IMR-90 (cell line): ENCODE results near the gene TRABD. TPM values are rescaled to one million over a fixed set of nuclear protein-coding genes. Genes with fewer than 3 reads are reported as not detected.

Experiments used
- ATAC-seq: fragments of 200-7000 bp; cut with Tn5 transposase; 2 replicates; pipeline ENCODE4 v1.9.1; 2020; ENCODE audit warnings: low read depth, mild to moderate bottlenecking, moderate library complexity
- BruUV-seq: library from RNA; stranded (reverse); fragments of 400-500 nt; replicated peaks from 2 replicates; lab custom pipeline; 2021; lab: Mats Ljungman, UMichigan
- CTCF ChIA-PET: fragments of 300-600 bp; formaldehyde crosslinking; extraction: SDS; loops from one replicate; lab custom pipeline; 2021; ENCODE audit warnings: antibody characterized with exemption; lab: Yijun Ruan, JAX
- POLR2A ChIA-PET: fragments of 300-600 bp; sonication (Branson Sonifier 250); formaldehyde crosslinking; loops from one replicate; lab custom pipeline; 2022; ENCODE audit warnings: antibody characterized with exemption; ENCODE audit not compliant: unreplicated experiment; lab: Charles Lee
- DNase-seq: peaks from one replicate; pipeline ENCODE4 v3.0.0; 2013
- H2AFZ ChIP-seq: replicated peaks from 2 replicates; pipeline ENCODE3; 2013; ENCODE audit warnings: low read length, mild to moderate bottlenecking; ENCODE audit not compliant: poor library complexity
- H2AK5ac ChIP-seq: 2 replicates; pipeline ENCODE4 v1.6.1; 2013; ENCODE audit warnings: low read depth, low read length, inconsistent platforms
- H2AK9ac ChIP-seq: replicated peaks from 2 replicates; pipeline ENCODE3; 2013; ENCODE audit warnings: mild to moderate bottlenecking, low read depth, low read length, moderate library complexity; ENCODE audit not compliant: poor library complexity
- H2BK120ac ChIP-seq: 2 replicates; pipeline ENCODE4 v1.6.1; 2013; ENCODE audit warnings: low read depth, low read length, inconsistent platforms
- H2BK15ac ChIP-seq: 3 replicates; pipeline ENCODE4 v1.6.1; 2013; ENCODE audit warnings: low read depth, low read length, inconsistent platforms
- H2BK20ac ChIP-seq: 2 replicates; pipeline ENCODE4 v1.6.1; 2013; ENCODE audit warnings: low read depth, mild to moderate bottlenecking, inconsistent platforms, low read length, moderate library complexity
- H2BK5ac ChIP-seq: 2 replicates; pipeline ENCODE4 v1.6.1; 2013; ENCODE audit warnings: mild to moderate bottlenecking, low read depth, low read length, inconsistent platforms; ENCODE audit not compliant: poor library complexity, severe bottlenecking
- H3K14ac ChIP-seq: replicated peaks from 2 replicates; pipeline ENCODE4 v1.6.1; 2013; ENCODE audit warnings: low read depth, low read length, inconsistent platforms
- H3K18ac ChIP-seq: 2 replicates; pipeline ENCODE4 v1.6.1; 2013; ENCODE audit warnings: low read depth, low read length, control low read depth
- H3K23ac ChIP-seq: 2 replicates; pipeline ENCODE4 v1.6.1; 2013; ENCODE audit warnings: low read depth, low read length, inconsistent platforms
- H3K27ac ChIP-seq: 2 replicates; pipeline ENCODE4 v1.5.1; 2013; ENCODE audit warnings: mild to moderate bottlenecking, control low read depth, low read length; ENCODE audit not compliant: insufficient read depth
- H3K27me3 ChIP-seq: 2 replicates; pipeline ENCODE4 v1.6.1; 2013; ENCODE audit warnings: low read length; ENCODE audit not compliant: control insufficient read depth, insufficient read depth
- H3K36me3 ChIP-seq: 2 replicates; pipeline ENCODE4 v1.6.1; 2013; ENCODE audit warnings: low read length, mixed read lengths; ENCODE audit not compliant: control insufficient read depth, insufficient read depth
- H3K4ac ChIP-seq: 2 replicates; pipeline ENCODE4 v1.6.1; 2013; ENCODE audit warnings: low read depth, low read length, inconsistent platforms
- H3K4me1 ChIP-seq: 2 replicates; pipeline ENCODE4 v1.6.1; 2013; ENCODE audit warnings: low read length, mixed read lengths; ENCODE audit not compliant: control insufficient read depth, insufficient read depth
- H3K4me2 ChIP-seq: 2 replicates; pipeline ENCODE4 v1.6.1; 2013; ENCODE audit warnings: low read depth, mild to moderate bottlenecking, control low read depth, low read length, moderate library complexity
- H3K4me3 ChIP-seq: 2 replicates; pipeline ENCODE4 v1.5.1; 2013; ENCODE audit warnings: low read depth, mild to moderate bottlenecking, control low read depth, low read length, moderate library complexity; ENCODE audit not compliant: insufficient read depth
- H3K56ac ChIP-seq: 2 replicates; pipeline ENCODE4 v1.6.1; 2013; ENCODE audit warnings: low read length, inconsistent platforms; ENCODE audit not compliant: insufficient read depth; ENCODE audit errors: extremely low read depth
- H3K79me1 ChIP-seq, 2 experiments: 2 replicates each; pipeline ENCODE4 v1.6.1; 2013; ENCODE audit warnings: low read length in 2 of 2, inconsistent platforms in 1 of 2, low read depth in 1 of 2
- H3K9ac ChIP-seq: 2 replicates; pipeline ENCODE4 v1.6.1; 2013; ENCODE audit warnings: low read depth, low read length, control low read depth
- H3K9me1 ChIP-seq: 2 replicates; pipeline ENCODE4 v1.6.1; 2013; ENCODE audit warnings: low read length, inconsistent platforms; ENCODE audit not compliant: insufficient read depth
- H3K9me3 ChIP-seq: 2 replicates; pipeline ENCODE4 v1.6.1; 2013; ENCODE audit warnings: low read length; ENCODE audit not compliant: control insufficient read depth, insufficient read depth
- H4K20me1 ChIP-seq: 2 replicates; pipeline ENCODE4 v1.6.1; 2013; ENCODE audit warnings: low read length, inconsistent platforms; ENCODE audit not compliant: insufficient read depth
- H4K5ac ChIP-seq: 2 replicates; pipeline ENCODE4 v1.6.1; 2013; ENCODE audit warnings: mild to moderate bottlenecking, low read depth, low read length, control low read depth
- H4K8ac ChIP-seq, 2 experiments: 2 replicates each; pipeline ENCODE4 v1.6.1; 2013; ENCODE audit warnings: low read depth in 2 of 2, low read length in 2 of 2, control low read depth in 1 of 2, inconsistent platforms in 1 of 2
- H4K91ac ChIP-seq: 2 replicates; pipeline ENCODE4 v1.6.1; 2013; ENCODE audit warnings: low read depth, low read length, inconsistent platforms; ENCODE audit not compliant: insufficient read depth
- BHLHE40 ChIP-seq: fragments of 150-350 bp; IDR thresholded peaks from 2 replicates; pipeline ENCODE4 v1.6.1; 2016; ENCODE audit warnings: mild to moderate bottlenecking, low read depth, low read length
- CEBPB ChIP-seq: IDR thresholded peaks from 2 replicates; pipeline ENCODE4 v1.6.1; 2012; ENCODE audit warnings: low read depth, low read length, improper control_type of control experiment
- CHD1 ChIP-seq: IDR thresholded peaks from 2 replicates; pipeline ENCODE4 v1.6.1; 2012; ENCODE audit warnings: low read depth, low read length, improper control_type of control experiment
- MAZ ChIP-seq: IDR thresholded peaks from 2 replicates; pipeline ENCODE4 v1.6.1; 2012; ENCODE audit warnings: low read depth, mild to moderate bottlenecking, low read length, improper control_type of control experiment, moderate library complexity, borderline replicate concordance
- MXI1 ChIP-seq: IDR thresholded peaks from 2 replicates; pipeline ENCODE4 v1.6.1; 2012; ENCODE audit warnings: low read depth, mild to moderate bottlenecking, low read length, moderate library complexity, borderline replicate concordance
- POLR2A ChIP-seq: IDR thresholded peaks from 2 replicates; pipeline ENCODE4 v1.6.1; 2012; ENCODE audit warnings: mild to moderate bottlenecking, low read depth, low read length
- RCOR1 ChIP-seq: IDR thresholded peaks from 2 replicates; pipeline ENCODE4 v1.6.1; 2012; ENCODE audit warnings: mild to moderate bottlenecking, low read length, improper control_type of control experiment; ENCODE audit not compliant: insufficient replicate concordance
- RFX5 ChIP-seq: IDR thresholded peaks from 2 replicates; pipeline ENCODE4 v1.8.0; 2012; ENCODE audit warnings: low read depth, mild to moderate bottlenecking, low read length, moderate library complexity
- WGBS, 2 experiments: methylation state at CpG; one replicate each; pipeline versions ENCODE4 v1.1.5 to v1.1.7; 2013; ENCODE audit warnings: missing lambda C conversion rate in 2 of 2; ENCODE audit not compliant: insufficient read length in 1 of 2; ENCODE audit errors: extremely low coverage in 2 of 2; 5-methylcytosine and 5-hydroxymethylcytosine counted together
- dilution Hi-C: fragments of 300-500 bp; cut with HindIII; formaldehyde crosslinking; loops from one replicate; pipeline ENCODE4 v1.14.3; 2018; ENCODE audit warnings: low sequenced_read_pairs; ENCODE audit not compliant: unreplicated experiment
- in situ Hi-C: fragments of 300-500 bp; cut with MboI; formaldehyde crosslinking; loops from 3 replicates; pipeline ENCODE4 v1.14.3; 2019; ENCODE audit warnings: low sequenced_read_pairs, inconsistent platforms, mixed read lengths
- intact Hi-C: fragments of 100-400 bp; cut with micrococcal nuclease; formaldehyde crosslinking; loops from 2 replicates; pipeline ENCODE4 v1.10.0; 2022
- polyA plus RNA-seq, 3 experiments: library from polyadenylated mRNA; depleted of rRNA; stranded (reverse); fragments of >200 nt; gene quantifications; 2 replicates each; pipeline ENCODE4 v1.2.3, GENCODE V29; 2012; ENCODE audit warnings: low replicate concordance in 1 of 3
- total RNA-seq: library from RNA; depleted of rRNA; stranded (reverse); fragments of >200 nt; gene quantifications from 2 replicates; pipeline ENCODE4 v1.2.3, GENCODE V29; 2012
- TF ChIP-seq, protein P1 (sequence below): fragments of 150-350 bp; IDR thresholded peaks from 2 replicates; pipeline ENCODE4 v1.6.1; 2017; ENCODE audit warnings: mild to moderate bottlenecking, antibody characterized with exemption, low read length, low read depth
- TF ChIP-seq, protein P2 (sequence below): conservative IDR thresholded peaks from 2 replicates; pipeline ENCODE4 v1.5.1; 2012; ENCODE audit warnings: mild to moderate bottlenecking, low read depth, low read length, improper control_type of control experiment

Gene TRABD
- total and polyA plus RNA-seq, 2 of the 4 experiments (the other 2 are of a cell fraction): 13.4 to 42.7 TPM

GRCh38 chr22:50162391-50162956 is 23.2 kb upstream of the TRABD start:
- no peak overlapping the region for H2BK20ac ChIP-seq
- TF ChIP-seq CHD1 (no peak), RCOR1 (no peak), RFX5 (no peak), BHLHE40 (no peak), MXI1 (no peak), CEBPB (no peak), MAZ (no peak), POLR2A (no peak)
- TF ChIP-seq, protein P1, sequence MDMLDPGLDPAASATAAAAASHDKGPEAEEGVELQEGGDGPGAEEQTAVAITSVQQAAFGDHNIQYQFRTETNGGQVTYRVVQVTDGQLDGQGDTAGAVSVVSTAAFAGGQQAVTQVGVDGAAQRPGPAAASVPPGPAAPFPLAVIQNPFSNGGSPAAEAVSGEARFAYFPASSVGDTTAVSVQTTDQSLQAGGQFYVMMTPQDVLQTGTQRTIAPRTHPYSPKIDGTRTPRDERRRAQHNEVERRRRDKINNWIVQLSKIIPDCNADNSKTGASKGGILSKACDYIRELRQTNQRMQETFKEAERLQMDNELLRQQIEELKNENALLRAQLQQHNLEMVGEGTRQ: no peak
- TF ChIP-seq, protein P2, sequence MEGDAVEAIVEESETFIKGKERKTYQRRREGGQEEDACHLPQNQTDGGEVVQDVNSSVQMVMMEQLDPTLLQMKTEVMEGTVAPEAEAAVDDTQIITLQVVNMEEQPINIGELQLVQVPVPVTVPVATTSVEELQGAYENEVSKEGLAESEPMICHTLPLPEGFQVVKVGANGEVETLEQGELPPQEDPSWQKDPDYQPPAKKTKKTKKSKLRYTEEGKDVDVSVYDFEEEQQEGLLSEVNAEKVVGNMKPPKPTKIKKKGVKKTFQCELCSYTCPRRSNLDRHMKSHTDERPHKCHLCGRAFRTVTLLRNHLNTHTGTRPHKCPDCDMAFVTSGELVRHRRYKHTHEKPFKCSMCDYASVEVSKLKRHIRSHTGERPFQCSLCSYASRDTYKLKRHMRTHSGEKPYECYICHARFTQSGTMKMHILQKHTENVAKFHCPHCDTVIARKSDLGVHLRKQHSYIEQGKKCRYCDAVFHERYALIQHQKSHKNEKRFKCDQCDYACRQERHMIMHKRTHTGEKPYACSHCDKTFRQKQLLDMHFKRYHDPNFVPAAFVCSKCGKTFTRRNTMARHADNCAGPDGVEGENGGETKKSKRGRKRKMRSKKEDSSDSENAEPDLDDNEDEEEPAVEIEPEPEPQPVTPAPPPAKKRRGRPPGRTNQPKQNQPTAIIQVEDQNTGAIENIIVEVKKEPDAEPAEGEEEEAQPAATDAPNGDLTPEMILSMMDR: no peak
- H4K8ac ChIP-seq: no peak overlapping the region
- no peak overlapping the region for H3K4me2 ChIP-seq
- BruUV-seq: no TSS peak
- no peaks in the 10 kb centered on the region for H3K9me3 ChIP-seq
- in situ Hi-C loops (no loop called here), intact Hi-C loops (no loop called here), dilution Hi-C loops (no loop called here)
- no peaks in the 10 kb centered on the region for H3K79me1 ChIP-seq
- no peaks in the 10 kb centered on the region for H4K20me1 ChIP-seq
- H2AFZ ChIP-seq: no peak overlapping the region
- H3K4me1 ChIP-seq: no peaks in the 10 kb centered on the region
- POLR2A ChIA-PET: no interaction called here
- no peak overlapping the region for H3K14ac ChIP-seq
- no peak overlapping the region for H4K91ac ChIP-seq
- H2BK15ac ChIP-seq: no peak overlapping the region
- CTCF ChIA-PET: no interaction called here
- H3K36me3 ChIP-seq: peaks cover 18% of the 10 kb centered on the region
- H3K23ac ChIP-seq: no peak overlapping the region
- ATAC-seq (no peak), DNase-seq (no peak)
- H2AK5ac ChIP-seq: no peak overlapping the region
- H3K27me3 ChIP-seq: peaks cover under 1% of the 10 kb centered on the region; the same call in 1 of the 2 replicates
- no peak overlapping the region for H3K4ac ChIP-seq
- no peak overlapping the region for H3K56ac ChIP-seq
- H3K9ac ChIP-seq: no peak overlapping the region
- H3K18ac ChIP-seq: no peak overlapping the region
- WGBS, 2 experiments: 87% methylated on average over 3 of the region's 10 CpGs; no CpG with 5 or more reads in 1 of the 2 experiments
- H4K5ac ChIP-seq: no peak overlapping the region
- H2BK120ac ChIP-seq: no peak overlapping the region
- H3K4me3 ChIP-seq: no peak overlapping the region
- H3K9me1 ChIP-seq: no peaks in the 10 kb centered on the region
- H2BK5ac ChIP-seq: no peak overlapping the region
- no peak overlapping the region for H3K27ac ChIP-seq
- H2AK9ac ChIP-seq: no peak overlapping the region
